HEK293 (cell line): Measurements from ENCODE around the gene OLFM2.

ENCODE experiments used
- KLF7 ChIP-seq: fragments of 450-650 bp; formaldehyde crosslinking; IDR thresholded peaks from 2 replicates; pipeline ENCODE4 v1.5.1; 2016; ENCODE audit warnings: missing biosample characterization, missing genetic modification characterization, borderline replicate concordance
- KLF9 ChIP-seq: fragments of 450-650 bp; formaldehyde crosslinking; IDR thresholded peaks from 2 replicates; pipeline ENCODE4 v1.5.1; 2016; ENCODE audit warnings: missing biosample characterization, missing genetic modification characterization, low read depth
- PRDM1 ChIP-seq: fragments of 450-650 bp; formaldehyde crosslinking; IDR thresholded peaks from 2 replicates; pipeline ENCODE4; 2016; ENCODE audit warnings: missing biosample characterization, missing genetic modification characterization
- SCRT2 ChIP-seq: fragments of 450-650 bp; formaldehyde crosslinking; IDR thresholded peaks from 2 replicates; pipeline ENCODE4 v1.5.1; 2016; ENCODE audit warnings: missing biosample characterization, missing genetic modification characterization
- SP2 ChIP-seq: fragments of 450-650 bp; formaldehyde crosslinking; IDR thresholded peaks from 2 replicates; pipeline ENCODE4 v1.5.1; 2016; ENCODE audit warnings: missing biosample characterization, missing genetic modification characterization
- ZFHX2 ChIP-seq: fragments of 450-650 bp; formaldehyde crosslinking; conservative IDR thresholded peaks from 2 replicates; pipeline ENCODE4 v1.5.1; 2016; ENCODE audit warnings: missing biosample characterization, missing genetic modification characterization
- ZFP3 ChIP-seq: fragments of 450-650 bp; formaldehyde crosslinking; IDR thresholded peaks from 2 replicates; pipeline ENCODE4 v1.5.1; 2016; ENCODE audit warnings: low read depth, missing biosample characterization, missing genetic modification characterization
- ZNF155 ChIP-seq: fragments of 450-650 bp; formaldehyde crosslinking; IDR thresholded peaks from 2 replicates; pipeline ENCODE4 v1.5.1; 2016; ENCODE audit warnings: missing biosample characterization, missing genetic modification characterization
- ZNF157 ChIP-seq: fragments of 450-650 bp; formaldehyde crosslinking; IDR thresholded peaks from 2 replicates; pipeline ENCODE4 v1.5.1; 2016; ENCODE audit warnings: missing biosample characterization, missing genetic modification characterization
- ZNF214 ChIP-seq: fragments of 450-650 bp; formaldehyde crosslinking; IDR thresholded peaks from 2 replicates; pipeline ENCODE4 v1.5.1; 2017; ENCODE audit warnings: missing biosample characterization, mild to moderate bottlenecking, missing genetic modification characterization, borderline replicate concordance
- ZNF266 ChIP-seq: fragments of 450-650 bp; formaldehyde crosslinking; IDR thresholded peaks from 2 replicates; pipeline ENCODE4 v1.5.1; 2016; ENCODE audit warnings: missing biosample characterization, missing genetic modification characterization, low read depth
- ZNF311 ChIP-seq: fragments of 450-650 bp; formaldehyde crosslinking; IDR thresholded peaks from 2 replicates; pipeline ENCODE4 v1.5.1; 2017; ENCODE audit warnings: missing biosample characterization, missing genetic modification characterization, borderline replicate concordance
- ZNF335 ChIP-seq: fragments of 450-650 bp; formaldehyde crosslinking; conservative IDR thresholded peaks from 2 replicates; pipeline ENCODE4 v1.5.1; 2016; ENCODE audit warnings: missing biosample characterization, missing genetic modification characterization
- ZNF501 ChIP-seq: fragments of 450-650 bp; formaldehyde crosslinking; IDR thresholded peaks from 2 replicates; pipeline ENCODE4 v1.5.1; 2016; ENCODE audit warnings: missing biosample characterization, missing genetic modification characterization
- ZNF521 ChIP-seq: fragments of 450-650 bp; formaldehyde crosslinking; IDR thresholded peaks from 2 replicates; pipeline ENCODE4 v1.5.1; 2017; ENCODE audit warnings: missing biosample characterization, mild to moderate bottlenecking, missing genetic modification characterization
- ZNF530 ChIP-seq: fragments of 450-650 bp; formaldehyde crosslinking; IDR thresholded peaks from 2 replicates; pipeline ENCODE4 v1.5.1; 2016; ENCODE audit warnings: low read depth, missing biosample characterization, missing genetic modification characterization
- ZNF585B ChIP-seq: fragments of 450-650 bp; formaldehyde crosslinking; IDR thresholded peaks from 2 replicates; pipeline ENCODE4 v1.5.1; 2016; ENCODE audit warnings: missing biosample characterization, missing genetic modification characterization
- ZNF624 ChIP-seq: fragments of 450-650 bp; formaldehyde crosslinking; IDR thresholded peaks from 2 replicates; pipeline ENCODE4 v1.5.1; 2017; ENCODE audit warnings: missing biosample characterization, missing genetic modification characterization
- ZNF654 ChIP-seq: fragments of 450-650 bp; formaldehyde crosslinking; IDR thresholded peaks from 2 replicates; pipeline ENCODE4 v1.5.1; 2016; ENCODE audit warnings: low read depth, missing biosample characterization, missing genetic modification characterization
- ZNF658 ChIP-seq: fragments of 450-650 bp; formaldehyde crosslinking; IDR thresholded peaks from 2 replicates; pipeline ENCODE4; 2016; ENCODE audit warnings: missing biosample characterization, missing genetic modification characterization
- ZNF677 ChIP-seq: fragments of 450-650 bp; IDR thresholded peaks from 2 replicates; pipeline ENCODE4 v1.5.0; 2018; ENCODE audit warnings: missing biosample characterization, mild to moderate bottlenecking, missing genetic modification characterization, moderate library complexity
- ZNF837 ChIP-seq: fragments of 450-650 bp; formaldehyde crosslinking; IDR thresholded peaks from 2 replicates; pipeline ENCODE4 v1.5.1; 2016; ENCODE audit warnings: missing biosample characterization, missing genetic modification characterization
- ZNF843 ChIP-seq: fragments of 450-650 bp; formaldehyde crosslinking; IDR thresholded peaks from 2 replicates; pipeline ENCODE4 v1.5.1; 2016; ENCODE audit warnings: missing biosample characterization, missing genetic modification characterization
- TF ChIP-seq, protein P1 (sequence below): fragments of 450-650 bp; formaldehyde crosslinking; IDR thresholded peaks from 2 replicates; pipeline ENCODE4 v1.5.1; 2016; ENCODE audit warnings: missing biosample characterization, missing genetic modification characterization
- TF ChIP-seq, protein P2 (sequence below): fragments of 450-650 bp; formaldehyde crosslinking; IDR thresholded peaks from 2 replicates; pipeline ENCODE4; 2016; ENCODE audit warnings: missing biosample characterization, missing genetic modification characterization
- TF ChIP-seq, protein P3 (sequence below): fragments of 450-650 bp; formaldehyde crosslinking; IDR thresholded peaks from 2 replicates; pipeline ENCODE4 v1.5.1; 2016; ENCODE audit warnings: missing biosample characterization, missing genetic modification characterization
- TF ChIP-seq, protein P4 (sequence below): fragments of 450-650 bp; formaldehyde crosslinking; IDR thresholded peaks from 2 replicates; pipeline ENCODE4 v1.5.1; 2017; ENCODE audit warnings: missing biosample characterization, missing genetic modification characterization
- TF ChIP-seq, protein P5 (sequence below): fragments of 450-650 bp; formaldehyde crosslinking; IDR thresholded peaks from 2 replicates; pipeline ENCODE4 v1.5.1; 2016; ENCODE audit warnings: missing biosample characterization, missing genetic modification characterization
- TF ChIP-seq, protein P6 (sequence below): fragments of 450-650 bp; formaldehyde crosslinking; IDR thresholded peaks from 2 replicates; pipeline ENCODE4 v1.5.1; 2016; ENCODE audit warnings: missing biosample characterization, missing genetic modification characterization

The OLFM2 gene

DNA sequence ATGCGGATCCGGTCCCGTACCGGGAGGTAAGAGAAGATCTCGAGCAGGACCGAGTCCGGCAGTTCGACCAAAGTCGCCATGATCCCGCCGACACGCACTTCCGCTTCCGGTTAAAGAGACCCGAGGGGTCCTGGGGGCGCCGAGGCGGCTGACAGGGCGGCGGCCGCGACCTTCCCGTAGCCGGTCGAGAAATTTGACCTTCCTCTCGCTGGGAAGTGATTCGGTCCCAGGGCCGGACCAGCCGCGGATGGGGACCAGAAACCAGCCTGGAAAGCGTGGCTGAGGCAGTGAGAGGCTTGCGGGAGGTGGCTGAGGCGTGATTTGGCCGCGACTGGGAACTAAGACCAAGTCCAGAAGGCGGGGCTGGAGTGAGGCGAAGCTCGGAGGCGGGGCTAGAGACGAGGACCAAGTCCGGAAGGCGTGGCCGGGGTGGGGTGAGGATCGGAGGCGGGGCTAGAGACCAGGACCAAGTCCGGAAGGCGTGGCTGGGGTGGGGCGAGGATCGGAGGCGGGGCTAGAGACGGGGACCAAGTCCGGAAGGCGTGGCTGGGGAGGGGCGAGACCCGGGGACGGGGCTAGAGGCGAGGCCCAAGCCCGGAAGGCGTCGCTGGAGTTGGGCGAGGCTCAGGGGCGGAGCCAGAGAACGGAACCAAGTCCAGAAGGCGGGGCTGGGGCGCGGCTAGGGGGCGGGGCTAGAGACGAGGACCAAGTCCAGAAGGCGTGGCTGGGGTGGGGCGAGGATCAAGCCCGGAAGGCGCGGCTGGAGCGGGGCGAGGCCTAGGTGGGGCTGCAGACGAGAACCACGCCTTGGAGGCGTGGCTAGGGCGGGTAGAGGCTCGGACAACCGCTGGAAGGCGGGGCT, 117.3 kb downstream of the OLFM2 start, which contains the start of gene FBXL12 (continued):
- no peak for TF ChIP-seq ZNF677 (tag by site-specific recombination)
- peak; percentile 68 for TF ChIP-seq KLF9
- TF ChIP-seq, protein P1, sequence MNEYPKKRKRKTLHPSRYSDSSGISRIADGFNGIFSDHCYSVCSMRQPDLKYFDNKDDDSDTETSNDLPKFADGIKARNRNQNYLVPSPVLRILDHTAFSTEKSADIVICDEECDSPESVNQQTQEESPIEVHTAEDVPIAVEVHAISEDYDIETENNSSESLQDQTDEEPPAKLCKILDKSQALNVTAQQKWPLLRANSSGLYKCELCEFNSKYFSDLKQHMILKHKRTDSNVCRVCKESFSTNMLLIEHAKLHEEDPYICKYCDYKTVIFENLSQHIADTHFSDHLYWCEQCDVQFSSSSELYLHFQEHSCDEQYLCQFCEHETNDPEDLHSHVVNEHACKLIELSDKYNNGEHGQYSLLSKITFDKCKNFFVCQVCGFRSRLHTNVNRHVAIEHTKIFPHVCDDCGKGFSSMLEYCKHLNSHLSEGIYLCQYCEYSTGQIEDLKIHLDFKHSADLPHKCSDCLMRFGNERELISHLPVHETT: peak; percentile 34; the same call in 1 of the 2 replicates
- no peak for TF ChIP-seq ZNF501 (tag by site-specific recombination)
- TF ChIP-seq ZNF214: no peak
- TF ChIP-seq ZNF311 (tag by site-specific recombination): no peak
- TF ChIP-seq, protein P2, sequence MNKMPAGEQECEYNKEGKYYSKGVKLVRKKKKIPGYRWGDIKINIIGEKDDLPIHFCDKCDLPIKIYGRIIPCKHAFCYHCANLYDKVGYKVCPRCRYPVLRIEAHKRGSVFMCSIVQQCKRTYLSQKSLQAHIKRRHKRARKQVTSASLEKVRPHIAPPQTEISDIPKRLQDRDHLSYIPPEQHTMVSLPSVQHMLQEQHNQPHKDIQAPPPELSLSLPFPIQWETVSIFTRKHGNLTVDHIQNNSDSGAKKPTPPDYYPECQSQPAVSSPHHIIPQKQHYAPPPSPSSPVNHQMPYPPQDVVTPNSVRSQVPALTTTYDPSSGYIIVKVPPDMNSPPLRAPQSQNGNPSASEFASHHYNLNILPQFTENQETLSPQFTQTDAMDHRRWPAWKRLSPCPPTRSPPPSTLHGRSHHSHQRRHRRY: no peak
- no peak for TF ChIP-seq ZNF658 (tag by site-specific recombination)
- TF ChIP-seq, protein P3, sequence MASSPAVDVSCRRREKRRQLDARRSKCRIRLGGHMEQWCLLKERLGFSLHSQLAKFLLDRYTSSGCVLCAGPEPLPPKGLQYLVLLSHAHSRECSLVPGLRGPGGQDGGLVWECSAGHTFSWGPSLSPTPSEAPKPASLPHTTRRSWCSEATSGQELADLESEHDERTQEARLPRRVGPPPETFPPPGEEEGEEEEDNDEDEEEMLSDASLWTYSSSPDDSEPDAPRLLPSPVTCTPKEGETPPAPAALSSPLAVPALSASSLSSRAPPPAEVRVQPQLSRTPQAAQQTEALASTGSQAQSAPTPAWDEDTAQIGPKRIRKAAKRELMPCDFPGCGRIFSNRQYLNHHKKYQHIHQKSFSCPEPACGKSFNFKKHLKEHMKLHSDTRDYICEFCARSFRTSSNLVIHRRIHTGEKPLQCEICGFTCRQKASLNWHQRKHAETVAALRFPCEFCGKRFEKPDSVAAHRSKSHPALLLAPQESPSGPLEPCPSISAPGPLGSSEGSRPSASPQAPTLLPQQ: no peak; the same call in 1 of the 2 replicates
- TF ChIP-seq ZNF530 (tag by site-specific recombination): no peak
- TF ChIP-seq ZFHX2: no peak
- TF ChIP-seq ZFP3 (tag by site-specific recombination): no peak
- TF ChIP-seq, protein P4, sequence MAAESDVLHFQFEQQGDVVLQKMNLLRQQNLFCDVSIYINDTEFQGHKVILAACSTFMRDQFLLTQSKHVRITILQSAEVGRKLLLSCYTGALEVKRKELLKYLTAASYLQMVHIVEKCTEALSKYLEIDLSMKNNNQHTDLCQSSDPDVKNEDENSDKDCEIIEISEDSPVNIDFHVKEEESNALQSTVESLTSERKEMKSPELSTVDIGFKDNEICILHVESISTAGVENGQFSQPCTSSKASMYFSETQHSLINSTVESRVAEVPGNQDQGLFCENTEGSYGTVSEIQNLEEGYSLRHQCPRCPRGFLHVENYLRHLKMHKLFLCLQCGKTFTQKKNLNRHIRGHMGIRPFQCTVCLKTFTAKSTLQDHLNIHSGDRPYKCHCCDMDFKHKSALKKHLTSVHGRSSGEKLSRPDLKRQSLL: no peak
- no peak for TF ChIP-seq ZNF521 (tag by site-specific recombination)
- TF ChIP-seq ZNF837: no peak
- TF ChIP-seq ZNF266 (tag by site-specific recombination): no peak
- TF ChIP-seq ZNF624 (tag by site-specific recombination): no peak
- peak; percentile 68 for TF ChIP-seq SP2 (tag by site-specific recombination)
- TF ChIP-seq ZNF654 (tag by site-specific recombination): no peak
- peak; percentile 99 for TF ChIP-seq ZNF335 (tag by site-specific recombination)
- no peak for TF ChIP-seq ZNF585B (tag by site-specific recombination)
- TF ChIP-seq SCRT2 (tag by site-specific recombination): no peak
- TF ChIP-seq, protein P5, sequence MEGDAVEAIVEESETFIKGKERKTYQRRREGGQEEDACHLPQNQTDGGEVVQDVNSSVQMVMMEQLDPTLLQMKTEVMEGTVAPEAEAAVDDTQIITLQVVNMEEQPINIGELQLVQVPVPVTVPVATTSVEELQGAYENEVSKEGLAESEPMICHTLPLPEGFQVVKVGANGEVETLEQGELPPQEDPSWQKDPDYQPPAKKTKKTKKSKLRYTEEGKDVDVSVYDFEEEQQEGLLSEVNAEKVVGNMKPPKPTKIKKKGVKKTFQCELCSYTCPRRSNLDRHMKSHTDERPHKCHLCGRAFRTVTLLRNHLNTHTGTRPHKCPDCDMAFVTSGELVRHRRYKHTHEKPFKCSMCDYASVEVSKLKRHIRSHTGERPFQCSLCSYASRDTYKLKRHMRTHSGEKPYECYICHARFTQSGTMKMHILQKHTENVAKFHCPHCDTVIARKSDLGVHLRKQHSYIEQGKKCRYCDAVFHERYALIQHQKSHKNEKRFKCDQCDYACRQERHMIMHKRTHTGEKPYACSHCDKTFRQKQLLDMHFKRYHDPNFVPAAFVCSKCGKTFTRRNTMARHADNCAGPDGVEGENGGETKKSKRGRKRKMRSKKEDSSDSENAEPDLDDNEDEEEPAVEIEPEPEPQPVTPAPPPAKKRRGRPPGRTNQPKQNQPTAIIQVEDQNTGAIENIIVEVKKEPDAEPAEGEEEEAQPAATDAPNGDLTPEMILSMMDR (tag by site-specific recombination): no peak
- TF ChIP-seq PRDM1: no peak
- no peak for TF ChIP-seq ZNF155
- peak; percentile 13; the same call in 1 of the 2 replicates for TF ChIP-seq KLF7 (tag by site-specific recombination)
- TF ChIP-seq ZNF157 (tag by site-specific recombination): no peak
- 0 out of 2 replicates have a peak, but pooled peaks have one; percentile 36 for TF ChIP-seq ZNF843 (tag by site-specific recombination)
- TF ChIP-seq, protein P6, sequence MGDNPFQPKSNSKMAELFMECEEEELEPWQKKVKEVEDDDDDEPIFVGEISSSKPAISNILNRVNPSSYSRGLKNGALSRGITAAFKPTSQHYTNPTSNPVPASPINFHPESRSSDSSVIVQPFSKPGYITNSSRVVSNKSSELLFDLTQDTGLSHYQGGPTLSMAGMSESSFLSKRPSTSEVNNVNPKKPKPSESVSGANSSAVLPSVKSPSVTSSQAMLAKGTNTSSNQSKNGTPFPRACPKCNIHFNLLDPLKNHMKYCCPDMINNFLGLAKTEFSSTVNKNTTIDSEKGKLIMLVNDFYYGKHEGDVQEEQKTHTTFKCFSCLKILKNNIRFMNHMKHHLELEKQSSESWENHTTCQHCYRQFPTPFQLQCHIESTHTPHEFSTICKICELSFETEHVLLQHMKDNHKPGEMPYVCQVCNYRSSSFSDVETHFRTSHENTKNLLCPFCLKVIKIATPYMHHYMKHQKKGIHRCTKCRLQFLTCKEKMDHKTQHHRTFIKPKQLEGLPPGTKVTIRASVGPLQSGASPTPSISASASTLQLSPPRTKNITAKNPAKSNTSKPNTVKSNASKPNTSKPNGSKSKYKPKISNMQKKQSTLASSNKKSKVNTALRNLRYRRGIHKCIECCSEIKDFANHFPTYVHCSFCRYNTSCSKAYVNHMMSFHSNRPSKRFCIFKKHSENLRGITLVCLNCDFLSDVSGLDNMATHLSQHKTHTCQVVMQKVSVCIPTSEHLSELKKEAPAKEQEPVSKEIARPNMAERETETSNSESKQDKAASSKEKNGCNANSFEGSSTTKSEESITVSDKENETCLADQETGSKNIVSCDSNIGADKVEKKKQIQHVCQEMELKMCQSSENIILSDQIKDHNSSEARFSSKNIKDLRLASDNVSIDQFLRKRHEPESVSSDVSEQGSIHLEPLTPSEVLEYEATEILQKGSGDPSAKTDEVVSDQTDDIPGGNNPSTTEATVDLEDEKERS (tag by site-specific recombination): no peak
